Hematopoietic multipotent progenitor cell treated with erythropoietin and hydrocortisone succinate and interleukin-3 and kit ligand, for 4 days (in vitro differentiated cells): ENCODE measurements around the gene RBM26.

Source experiments
- DNase-seq: peaks from one replicate; pipeline ENCODE4 v3.0.0-alpha.2; 2015

RBM26 gene

GRCh38 chr13:79405831-79406596 lies at the start of gene RBM26:
TSS of gene RBM26 (minus strand) at chr13:79406255. CDS start at chr13:79405774, 481 bp downstream.
- peak; percentile 97 for DNase-seq

GRCh38 chr13:79455331-79455730 lies 49.3 kb upstream of the RBM26 start:
- no peak for DNase-seq

- no peak for DNase-seq
These were observed 46.3 kb upstream of the RBM26 start for GRCh38 chr13:79452239-79452913.

- DNase-seq, result peak; percentile 88
These were observed 45.5 kb upstream of the RBM26 start for GRCh38 chr13:79451500-79451962.

- no peak for DNase-seq
These were observed 44.1 kb upstream of the RBM26 start for GRCh38 chr13:79450110-79450509.

- DNase-seq, result peak; percentile 38
These were observed 42.4 kb upstream of the RBM26 start for GRCh38 chr13:79448413-79448812.

GRCh38 chr13:79447741-79448140 lies 41.7 kb upstream of the RBM26 start:
- DNase-seq, result no peak

GRCh38 chr13:79447141-79447540 lies 41.1 kb upstream of the RBM26 start:
- DNase-seq, result no peak

GRCh38 chr13:79445968-79446645 lies 40.1 kb upstream of the RBM26 start:
- no peak for DNase-seq

- DNase-seq, result no peak
These were observed 36.7 kb upstream of the RBM26 start for GRCh38 chr13:79442706-79443105.

GRCh38 chr13:79442221-79442620 lies 36.2 kb upstream of the RBM26 start:
- DNase-seq, result no peak

- no peak for DNase-seq
These were observed 35.0 kb upstream of the RBM26 start for GRCh38 chr13:79440958-79441528.

GRCh38 chr13:79439275-79439674 lies 33.2 kb upstream of the RBM26 start:
- DNase-seq, result no peak

- no peak for DNase-seq
These were observed 29.5 kb upstream of the RBM26 start for GRCh38 chr13:79435561-79435990.

GRCh38 chr13:79434556-79434955 lies 28.5 kb upstream of the RBM26 start:
- DNase-seq, result no peak

GRCh38 chr13:79432992-79433391 lies 26.9 kb upstream of the RBM26 start:
- no peak for DNase-seq

GRCh38 chr13:79432086-79432485 lies 26.0 kb upstream of the RBM26 start:
- no peak for DNase-seq

- DNase-seq, result no peak
These were observed 23.3 kb upstream of the RBM26 start for GRCh38 chr13:79429309-79429708.

- peak; percentile 40 for DNase-seq
These were observed 21.8 kb upstream of the RBM26 start for GRCh38 chr13:79427883-79428282.

- no peak for DNase-seq
These were observed 21.2 kb upstream of the RBM26 start for GRCh38 chr13:79427265-79427664.

- DNase-seq, result peak; percentile 84
These were observed 18.0 kb upstream of the RBM26 start for GRCh38 chr13:79423801-79424642.

GRCh38 chr13:79423340-79423739 lies 17.3 kb upstream of the RBM26 start:
- DNase-seq, result no peak
